A673 (cell line): ENCODE data around the gene CPED1. TPM values are rescaled to one million over a fixed set of nuclear protein-coding genes. Genes with fewer than 3 reads are reported as not detected.
"Not testable (repeated sequence)": the region's sequence is repeated elsewhere in the genome, so short reads cannot be mapped to it uniquely, and the experiment has no call there.

Experiments
- BruUV-seq: library from RNA; stranded (reverse); fragments of 400-500 nt; replicated peaks from 2 replicates; lab custom pipeline; 2021; lab: Mats Ljungman, UMichigan
- CTCF ChIA-PET: fragments of 300-600 bp; sonication (Branson Sonifier 250); formaldehyde crosslinking; loops from one replicate; lab custom pipeline; 2022; ENCODE audit warnings: antibody characterized with exemption; lab: Charles Lee
- POLR2A ChIA-PET: fragments of 300-600 bp; sonication (Branson Sonifier 250); formaldehyde crosslinking; loops from one replicate; lab custom pipeline; 2022; ENCODE audit warnings: antibody characterized with exemption; ENCODE audit not compliant: low non-redundant PET; lab: Charles Lee
- DNase-seq: peaks from one replicate; pipeline ENCODE4 v3.0.0-alpha.2; 2015; ENCODE audit warnings: low spot score
- H3K27ac ChIP-seq: fragments of 200-600 bp; sonication (generic); 2 replicates; pipeline ENCODE4 v1.5.1; 2016; ENCODE audit warnings: mixed run types, low read depth, mild to moderate bottlenecking, mixed read lengths, antibody characterized with exemption, low read length; ENCODE audit not compliant: poor library complexity, severe bottlenecking
- H3K27me3 ChIP-seq: fragments of 200-600 bp; sonication (generic); replicated peaks from 2 replicates; pipeline ENCODE4 v1.6.1; 2017; ENCODE audit warnings: mixed run types, low read depth, mild to moderate bottlenecking, mixed read lengths, antibody characterized with exemption, low read length; ENCODE audit not compliant: insufficient read depth, poor library complexity
- H3K36me3 ChIP-seq: fragments of 200-600 bp; sonication (generic); 2 replicates; pipeline ENCODE4 v1.6.1; 2016; ENCODE audit warnings: mixed run types, mild to moderate bottlenecking, mixed read lengths, antibody characterized with exemption, low read length; ENCODE audit not compliant: insufficient read depth, poor library complexity, severe bottlenecking
- H3K4me1 ChIP-seq: fragments of 200-600 bp; sonication (generic); 2 replicates; pipeline ENCODE4 v1.6.1; 2017; ENCODE audit warnings: mixed run types, mild to moderate bottlenecking, mixed read lengths, antibody characterized with exemption, low read length; ENCODE audit not compliant: insufficient read depth, poor library complexity, severe bottlenecking
- H3K4me3 ChIP-seq: fragments of 200-600 bp; sonication (generic); 2 replicates; pipeline ENCODE4 v1.5.1; 2016; ENCODE audit warnings: low read depth, mixed run types, mild to moderate bottlenecking, mixed read lengths, low read length; ENCODE audit not compliant: poor library complexity, severe bottlenecking
- H3K9me3 ChIP-seq: fragments of 200-600 bp; sonication (generic); 2 replicates; pipeline ENCODE4 v1.6.1; 2016; ENCODE audit warnings: mixed run types, low read depth, mild to moderate bottlenecking, mixed read lengths, antibody characterized with exemption, low read length; ENCODE audit not compliant: poor library complexity, severe bottlenecking
- EZH2 ChIP-seq: fragments of 200-600 bp; sonication (generic); IDR thresholded peaks from 2 replicates; pipeline ENCODE4 v1.6.1; 2017; ENCODE audit warnings: borderline replicate concordance, low read depth, mild to moderate bottlenecking, mixed read lengths, antibody characterized with exemption, low read length; ENCODE audit not compliant: poor library complexity, severe bottlenecking
- intact Hi-C: fragments of 100-400 bp; cut with micrococcal nuclease; formaldehyde crosslinking; loops from one replicate; pipeline ENCODE4 v1.10.0; 2022; ENCODE audit not compliant: unreplicated experiment
- total RNA-seq: library from RNA; stranded (reverse); gene quantifications from 2 replicates; pipeline ENCODE4 v1.2.3, GENCODE V29; 2021
- TF ChIP-seq, protein P1 (sequence below): fragments of 300-800, 200-600 bp; sonication (generic); conservative IDR thresholded peaks from 2 replicates; pipeline ENCODE4 v1.5.1; 2017; ENCODE audit warnings: low read depth, mild to moderate bottlenecking, antibody characterized with exemption, low read length, moderate library complexity, mixed read lengths

CPED1 gene
- total RNA-seq, 1 experiment from 2014 or later: 0.15 TPM

DNA sequence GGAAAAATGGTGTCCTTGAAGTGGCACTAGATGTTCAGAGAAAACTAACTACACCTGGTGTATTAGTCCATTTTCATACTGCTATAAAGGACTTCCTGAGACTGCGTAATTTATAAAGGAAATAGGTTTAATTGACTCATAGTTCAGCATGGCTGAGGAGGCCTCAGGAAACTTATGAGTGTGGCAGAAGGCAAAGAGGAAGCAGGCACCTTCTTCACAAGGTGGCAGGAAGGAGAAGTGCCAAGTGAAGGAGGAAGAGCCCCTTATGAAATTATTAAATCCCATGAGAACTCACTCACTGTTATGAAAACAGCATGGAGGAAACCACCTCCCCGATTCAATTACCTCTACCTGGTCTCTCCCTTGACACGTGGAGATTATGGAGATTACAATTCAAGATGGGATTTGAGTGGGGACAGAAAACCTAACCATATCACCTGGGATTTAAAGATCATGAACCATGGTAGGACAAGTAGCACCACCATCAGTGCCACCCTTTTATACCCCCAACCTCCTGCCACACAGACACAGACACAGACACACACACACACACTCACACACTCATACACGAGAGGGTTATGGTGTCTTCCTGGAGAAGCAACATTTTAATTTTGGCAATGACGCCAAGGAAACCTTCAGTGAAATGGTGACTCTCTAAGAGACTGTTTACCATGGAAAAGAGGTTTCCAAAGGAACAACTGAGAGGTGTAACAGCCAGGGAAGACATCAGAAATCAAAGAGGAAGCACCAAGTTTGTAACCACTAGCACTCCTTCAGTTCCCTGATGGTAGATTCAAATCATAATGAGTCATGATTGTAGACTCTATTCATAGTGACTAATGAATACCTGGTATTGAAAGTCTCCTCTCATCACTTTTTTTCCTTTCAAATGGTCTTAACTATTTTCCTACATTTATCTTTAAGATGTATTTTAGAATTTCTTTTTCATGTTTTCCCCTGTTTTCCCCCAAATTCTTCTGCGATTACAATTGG is 298.5 kb downstream of the CPED1 start:
- POLR2A ChIA-PET: no interaction called here
- no peak overlapping the region for H3K4me3 ChIP-seq
- no peak for DNase-seq
- no peaks in the 10 kb centered on the region for H3K9me3 ChIP-seq
- H3K36me3 ChIP-seq: no peaks in the 10 kb centered on the region
- no peaks in the 10 kb centered on the region for H3K27me3 ChIP-seq
- CTCF ChIA-PET: no interaction called here
- BruUV-seq: no TSS peak
- no peaks in the 10 kb centered on the region for H3K4me1 ChIP-seq
- intact Hi-C loops: no loop called here
- H3K27ac ChIP-seq: no peak overlapping the region
- TF ChIP-seq EZH2: no peak
- TF ChIP-seq, protein P1, sequence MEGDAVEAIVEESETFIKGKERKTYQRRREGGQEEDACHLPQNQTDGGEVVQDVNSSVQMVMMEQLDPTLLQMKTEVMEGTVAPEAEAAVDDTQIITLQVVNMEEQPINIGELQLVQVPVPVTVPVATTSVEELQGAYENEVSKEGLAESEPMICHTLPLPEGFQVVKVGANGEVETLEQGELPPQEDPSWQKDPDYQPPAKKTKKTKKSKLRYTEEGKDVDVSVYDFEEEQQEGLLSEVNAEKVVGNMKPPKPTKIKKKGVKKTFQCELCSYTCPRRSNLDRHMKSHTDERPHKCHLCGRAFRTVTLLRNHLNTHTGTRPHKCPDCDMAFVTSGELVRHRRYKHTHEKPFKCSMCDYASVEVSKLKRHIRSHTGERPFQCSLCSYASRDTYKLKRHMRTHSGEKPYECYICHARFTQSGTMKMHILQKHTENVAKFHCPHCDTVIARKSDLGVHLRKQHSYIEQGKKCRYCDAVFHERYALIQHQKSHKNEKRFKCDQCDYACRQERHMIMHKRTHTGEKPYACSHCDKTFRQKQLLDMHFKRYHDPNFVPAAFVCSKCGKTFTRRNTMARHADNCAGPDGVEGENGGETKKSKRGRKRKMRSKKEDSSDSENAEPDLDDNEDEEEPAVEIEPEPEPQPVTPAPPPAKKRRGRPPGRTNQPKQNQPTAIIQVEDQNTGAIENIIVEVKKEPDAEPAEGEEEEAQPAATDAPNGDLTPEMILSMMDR: no peak

DNA sequence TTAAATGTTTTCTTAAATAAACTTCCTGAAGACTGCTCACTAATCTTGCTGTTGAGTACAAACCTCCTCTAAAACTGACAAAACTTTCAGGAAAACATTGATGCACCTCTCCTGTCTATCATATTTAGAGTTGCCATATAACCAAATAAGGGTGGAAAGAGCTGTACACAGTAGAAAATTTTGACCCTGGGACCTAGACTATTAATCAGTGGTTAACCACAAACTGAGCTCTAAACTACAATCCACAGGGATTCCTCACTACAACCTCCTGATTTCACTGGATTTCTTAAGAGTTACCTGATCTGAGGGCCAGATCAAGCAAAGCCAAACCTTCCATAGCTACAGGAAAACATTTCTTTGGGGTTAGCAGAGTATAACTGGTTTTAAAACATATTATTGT is 300.4 kb downstream of the CPED1 start:
- CTCF ChIA-PET: no interaction called here
- H3K36me3 ChIP-seq: no peaks in the 10 kb centered on the region

DNA sequence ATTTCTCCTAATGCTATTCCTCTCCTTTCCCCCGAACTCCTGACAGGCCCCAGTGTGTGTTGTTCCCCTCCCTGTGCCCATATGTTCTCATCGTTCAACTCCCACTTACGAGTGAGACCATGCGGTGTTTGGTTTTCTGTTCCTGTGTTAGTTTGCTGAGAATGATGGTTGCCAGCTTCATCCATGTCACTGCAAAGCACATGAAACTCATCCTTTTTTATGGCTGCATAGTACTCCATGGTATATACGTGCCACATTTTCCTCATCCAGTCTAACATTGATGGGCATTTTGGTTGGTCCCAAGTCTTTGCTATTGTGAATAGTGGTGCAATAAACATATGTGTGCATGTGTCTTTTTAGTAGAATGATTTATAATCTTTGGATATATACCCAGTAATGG is 301.4 kb downstream of the CPED1 start:
- BruUV-seq, H3K36me3 ChIP-seq, CTCF ChIA-PET, POLR2A ChIA-PET, H3K9me3 ChIP-seq, H3K27me3 ChIP-seq, H3K27ac ChIP-seq, intact Hi-C loops, H3K4me3 ChIP-seq, DNase-seq, H3K4me1 ChIP-seq: not testable (repeated sequence)

More for the DNA sequence above, 300.4 kb downstream of the CPED1 start:
- TF ChIP-seq, protein P1: no peak
- no peak for TF ChIP-seq EZH2
- H3K27me3 ChIP-seq: no peaks in the 10 kb centered on the region
- no peak for DNase-seq
- BruUV-seq: no TSS peak
- H3K4me3 ChIP-seq: no peak overlapping the region
- intact Hi-C loops: no loop called here
- H3K9me3 ChIP-seq: no peaks in the 10 kb centered on the region
- H3K4me1 ChIP-seq: no peaks in the 10 kb centered on the region
- POLR2A ChIA-PET: no interaction called here
- no peak overlapping the region for H3K27ac ChIP-seq
